NCI-H1417 (cell line): ENCODE data around the gene HES7.

Experiments used
- DNase-seq, 3 experiments: peaks; one replicate each; lab custom pipeline; 2025; lab: John Stamatoyannopoulos, UW

The HES7 gene

GRCh38 chr17:8142887-8143580 lies 19.1 kb upstream of the HES7 start:
- no peak for DNase-seq

DNA sequence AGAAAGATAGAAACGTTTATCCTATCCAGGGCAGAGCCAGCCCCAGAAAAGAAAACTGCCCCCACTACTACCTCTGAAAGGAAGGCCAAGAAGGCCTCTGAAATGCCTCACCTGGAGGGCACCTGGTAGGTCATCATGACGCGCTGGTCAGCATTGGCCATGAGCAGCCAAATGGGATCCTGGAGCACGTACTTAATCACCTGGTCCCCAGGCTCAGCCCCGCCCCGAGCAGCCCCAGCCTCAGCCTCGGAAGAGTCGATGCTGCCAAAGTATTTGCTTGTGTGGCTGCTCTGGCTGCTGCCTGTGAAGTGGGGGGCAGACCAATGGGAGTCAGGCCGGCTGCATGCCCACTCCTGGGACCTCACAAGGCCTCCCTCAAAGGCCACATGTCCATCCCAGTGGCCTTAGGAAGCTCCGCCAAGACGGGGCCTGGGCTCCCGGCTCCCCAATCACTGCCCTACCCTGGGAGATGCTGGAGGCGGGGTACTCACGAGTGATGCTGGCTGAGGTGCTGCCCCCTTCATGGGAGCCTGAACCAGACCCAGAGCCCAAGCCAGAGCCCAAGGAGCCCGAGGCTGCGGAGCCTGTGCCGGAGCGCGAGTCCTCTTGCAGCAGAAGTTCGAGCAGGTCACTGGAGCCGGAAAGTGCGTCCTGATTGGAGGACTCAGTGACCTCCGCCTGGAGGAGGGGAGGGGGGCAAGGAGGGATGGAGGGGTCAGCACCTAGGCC lies 18.4 kb upstream of the HES7 start:
- no peak for DNase-seq

GRCh38 chr17:8141741-8142140 lies 17.8 kb upstream of the HES7 start:
- no peak for DNase-seq

GRCh38 chr17:8141045-8141444 lies 17.1 kb upstream of the HES7 start:
- DNase-seq, result no peak

DNA sequence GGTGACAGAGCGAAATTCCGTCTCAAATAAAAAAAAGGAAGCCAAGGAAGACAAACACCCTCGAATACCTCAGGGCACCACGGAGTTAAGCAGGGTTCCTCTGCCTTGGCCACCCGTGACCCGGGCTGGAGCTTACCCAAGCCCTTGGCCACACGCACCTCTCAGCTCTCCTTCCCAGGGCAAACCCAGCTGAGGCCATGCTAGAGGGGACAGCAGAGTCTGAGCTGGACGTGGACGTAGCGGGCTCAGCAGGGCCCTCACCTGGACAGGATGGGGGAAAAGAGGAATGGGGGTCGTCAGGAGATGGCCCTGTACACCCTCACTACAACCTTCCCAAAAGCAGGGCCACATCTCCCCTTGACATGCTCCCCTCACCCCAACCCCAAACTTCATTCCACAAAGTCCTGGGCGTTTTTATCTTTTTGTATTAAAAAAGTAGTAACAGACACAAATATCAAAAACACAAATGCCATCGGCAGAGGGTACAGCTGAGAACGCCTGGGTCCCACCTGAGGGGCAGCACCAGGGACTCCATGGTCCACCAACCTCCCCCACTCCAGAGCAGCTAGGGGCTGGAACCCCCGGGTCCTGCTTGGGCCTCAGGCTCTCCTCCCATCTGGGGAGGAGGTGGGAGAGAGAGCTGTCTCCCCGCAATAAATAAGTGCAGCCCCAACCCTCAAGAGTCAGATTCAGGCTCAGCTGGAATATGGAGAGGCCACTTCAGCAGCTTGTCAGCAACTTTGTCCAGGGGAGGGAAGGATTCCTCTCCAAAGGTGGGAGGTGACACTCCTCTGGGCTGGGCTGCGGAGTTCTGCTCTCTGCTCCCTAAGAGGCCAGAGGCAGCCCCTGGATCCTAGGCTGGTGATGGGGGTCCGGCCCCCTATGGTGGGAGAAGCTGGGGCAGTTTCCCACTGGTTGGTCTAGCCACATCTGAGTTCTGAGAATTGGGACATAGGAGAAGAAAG lies 16.4 kb upstream of the HES7 start:
- no peak for DNase-seq

DNA sequence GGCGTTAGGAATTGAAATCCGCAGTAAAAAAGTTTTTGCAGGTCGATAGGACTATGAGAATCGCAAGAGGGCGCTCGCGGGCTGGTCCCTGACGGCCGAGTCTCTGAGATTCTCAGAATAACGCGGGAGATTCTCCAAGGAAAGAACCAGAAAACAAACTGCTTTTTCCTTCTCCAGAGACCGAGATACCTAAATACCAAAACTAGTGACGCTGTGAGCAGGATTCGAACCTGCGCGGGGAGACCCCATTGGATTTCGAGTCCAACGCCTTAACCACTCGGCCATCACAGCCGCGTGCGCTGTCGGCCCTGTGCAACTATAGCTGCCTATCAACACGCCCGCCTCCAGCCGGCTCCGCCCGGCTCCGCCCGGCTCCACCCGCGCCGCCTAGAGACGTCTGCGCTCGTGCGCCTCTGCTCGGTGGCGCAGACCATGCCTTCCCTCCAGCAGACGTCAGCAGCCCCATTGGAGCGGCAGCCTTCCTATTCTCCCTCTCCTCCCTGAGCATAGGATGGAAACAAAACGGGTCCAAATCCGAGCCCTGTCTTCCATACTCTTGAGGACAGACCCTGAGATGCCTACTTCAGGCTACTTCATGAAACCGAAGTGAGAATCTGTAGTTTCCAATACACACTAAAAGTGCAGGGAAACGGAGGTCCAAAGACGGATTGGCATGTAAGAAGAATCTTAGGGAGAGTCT lies 14.9 kb upstream of the HES7 start:
- DNase-seq, result peak; percentile 89 to 98 (median 90)

DNA sequence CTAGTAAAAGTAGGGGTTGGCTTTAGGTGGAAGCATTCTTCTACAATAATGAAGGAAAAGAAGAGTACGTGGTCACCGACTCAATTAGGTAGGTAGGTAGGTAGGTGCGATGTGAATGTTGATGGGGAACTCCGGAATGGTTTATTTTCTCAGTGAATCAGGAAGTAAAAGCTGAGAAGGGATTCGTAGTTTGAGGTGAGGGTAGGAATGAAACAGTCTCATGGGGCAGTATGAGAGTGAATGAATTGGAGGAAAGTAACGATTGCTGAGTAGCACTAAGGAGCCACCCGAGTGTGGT lies 14.4 kb upstream of the HES7 start:
- DNase-seq, result no peak

- no peak for DNase-seq
Measured at GRCh38 chr17:8137645-8138373, 13.9 kb upstream of the HES7 start.

GRCh38 chr17:8133941-8134340 lies 10.0 kb upstream of the HES7 start:
- DNase-seq, result no peak

DNA sequence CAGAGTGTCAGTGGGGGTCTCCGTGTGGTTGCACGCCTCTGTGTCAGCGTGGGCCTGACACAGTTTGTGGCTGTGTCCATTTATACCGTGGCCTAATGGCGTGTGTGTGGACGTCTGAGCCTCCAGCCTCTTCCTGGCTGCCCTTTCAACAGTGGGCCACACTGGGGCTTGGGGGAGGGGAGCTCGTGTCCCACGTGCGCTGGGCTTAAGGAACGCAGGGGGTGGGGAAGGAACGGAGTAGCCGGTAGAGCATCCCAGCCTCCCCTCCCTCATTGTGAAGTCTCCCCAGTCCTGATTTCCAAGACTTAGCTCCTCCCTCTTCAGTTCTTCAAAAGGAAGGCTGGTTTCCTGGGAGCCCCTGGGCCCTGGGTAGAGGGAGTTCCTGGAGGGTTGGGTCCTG lies 9.5 kb upstream of the HES7 start:
- no peak for DNase-seq

GRCh38 chr17:8131844-8132441 lies 8.0 kb upstream of the HES7 start:
- no peak for DNase-seq

DNA sequence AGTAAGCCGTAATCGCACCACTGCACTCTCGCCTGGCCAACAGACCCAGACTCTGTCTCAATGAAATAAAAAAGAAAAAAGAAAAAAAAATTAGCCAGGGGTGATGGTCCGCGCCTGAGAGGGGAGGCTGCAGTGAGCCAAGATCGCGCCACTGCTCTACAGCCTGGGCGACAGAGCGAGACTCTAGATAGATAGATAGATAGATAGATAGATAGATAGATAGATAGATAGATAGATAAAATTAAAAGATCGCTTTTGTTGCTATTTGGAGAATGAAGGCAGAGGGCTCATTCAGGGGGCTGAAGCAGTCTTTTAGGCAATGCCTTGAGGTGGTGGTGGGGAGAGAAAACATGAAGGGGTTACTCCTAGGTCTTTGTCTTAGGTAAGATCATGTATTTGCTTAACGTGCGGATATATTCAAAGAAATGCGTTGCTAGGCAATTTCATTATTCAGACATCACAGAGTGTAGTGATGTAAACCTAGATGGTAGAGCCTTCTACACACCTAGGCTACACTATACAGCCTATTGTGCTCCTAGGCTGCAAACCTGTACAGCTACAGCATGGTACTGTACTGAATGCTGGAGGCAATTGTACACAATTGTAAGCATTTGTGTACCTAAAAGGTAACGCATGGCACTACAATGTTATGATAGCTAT lies 4.3 kb upstream of the HES7 start:
- peak in 1 of 3 experiments; percentile 26 for DNase-seq

- DNase-seq, result peak; percentile 32 to 63 (median 39)
Measured at GRCh38 chr17:8126491-8127066, 2.7 kb upstream of the HES7 start.

GRCh38 chr17:8125947-8126490 lies 2.1 kb upstream of the HES7 start:
- DNase-seq, result peak in 1 of 3 experiments; percentile 61

GRCh38 chr17:8125154-8125946 lies 1.4 kb upstream of the HES7 start:
- DNase-seq, result peak; percentile 57 to 86 (median 66)

DNA sequence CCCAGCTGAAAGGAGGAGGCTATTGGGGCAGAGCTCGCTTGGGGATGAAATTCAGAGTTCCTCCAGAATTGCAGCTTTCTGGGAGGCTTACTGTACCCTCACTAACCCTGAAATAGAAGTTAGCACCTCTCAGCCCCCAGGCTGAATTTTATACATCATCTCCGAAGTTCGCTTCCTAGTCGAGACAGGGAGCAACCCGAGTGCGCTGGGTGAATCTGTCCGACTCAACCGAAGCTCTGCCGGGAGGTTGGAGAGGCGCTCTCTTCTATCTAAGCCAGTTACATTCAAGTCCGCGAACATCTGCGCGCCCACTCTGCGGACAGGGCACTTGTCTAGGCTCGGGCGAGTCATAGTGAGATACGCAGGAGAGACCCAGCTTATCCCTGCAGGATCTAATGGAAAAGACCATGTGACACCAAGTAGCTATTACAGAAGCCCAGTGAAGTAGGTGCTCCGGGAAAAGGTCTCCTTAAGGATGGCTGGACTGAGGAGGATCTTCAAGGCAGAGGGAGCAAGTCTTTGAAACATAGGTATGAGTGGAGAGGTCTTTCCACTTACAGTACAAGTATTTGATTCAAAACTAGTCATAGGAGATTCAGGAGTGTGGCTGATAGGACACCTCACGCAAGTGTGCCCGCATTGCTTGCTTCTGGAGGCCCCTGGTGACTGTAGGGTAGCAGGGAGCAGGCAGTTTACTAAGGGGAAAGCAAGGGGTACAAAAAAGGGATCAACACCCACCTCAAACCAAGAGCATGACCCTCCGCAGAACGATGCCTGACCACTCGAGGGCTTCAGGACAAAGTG lies 646 bp upstream of the HES7 start:
- DNase-seq, result peak in 2 of 3 experiments; percentile 13 to 42

GRCh38 chr17:8122924-8123694 lies 797 bp downstream of the HES7 start:
- DNase-seq, result peak in 2 of 3 experiments; percentile 10 to 19
